ENCODE results near the gene PIGT.

PIGT gene

GRCh38 chr20:45402946-45403345 is 13.0 kb upstream of the PIGT start:
- peak; percentile 27 for DNase-seq

DNA sequence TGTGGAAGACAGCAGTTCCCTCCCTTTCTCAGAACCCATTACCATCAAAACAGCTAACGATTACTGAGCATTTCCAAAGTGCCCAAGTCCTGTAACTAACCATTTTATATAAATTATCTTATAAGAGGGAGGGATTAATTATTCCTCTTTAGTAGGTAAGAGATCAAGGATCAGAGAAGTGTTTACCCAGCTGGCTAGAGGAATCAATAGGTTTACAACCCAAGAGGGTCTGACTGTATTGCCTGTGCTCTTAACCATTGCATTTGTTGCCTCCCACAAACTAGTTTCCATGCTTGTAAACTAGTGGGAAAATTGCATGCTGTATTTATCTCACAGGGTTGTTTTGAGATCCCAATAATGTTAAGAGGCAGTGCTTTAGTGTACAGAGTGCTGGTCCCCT is 11.5 kb upstream of the PIGT start:
- DNase-seq, result no peak

- peak; percentile 9 for DNase-seq
Measured at GRCh38 chr20:45405571-45406259, 10.2 kb upstream of the PIGT start.

DNA sequence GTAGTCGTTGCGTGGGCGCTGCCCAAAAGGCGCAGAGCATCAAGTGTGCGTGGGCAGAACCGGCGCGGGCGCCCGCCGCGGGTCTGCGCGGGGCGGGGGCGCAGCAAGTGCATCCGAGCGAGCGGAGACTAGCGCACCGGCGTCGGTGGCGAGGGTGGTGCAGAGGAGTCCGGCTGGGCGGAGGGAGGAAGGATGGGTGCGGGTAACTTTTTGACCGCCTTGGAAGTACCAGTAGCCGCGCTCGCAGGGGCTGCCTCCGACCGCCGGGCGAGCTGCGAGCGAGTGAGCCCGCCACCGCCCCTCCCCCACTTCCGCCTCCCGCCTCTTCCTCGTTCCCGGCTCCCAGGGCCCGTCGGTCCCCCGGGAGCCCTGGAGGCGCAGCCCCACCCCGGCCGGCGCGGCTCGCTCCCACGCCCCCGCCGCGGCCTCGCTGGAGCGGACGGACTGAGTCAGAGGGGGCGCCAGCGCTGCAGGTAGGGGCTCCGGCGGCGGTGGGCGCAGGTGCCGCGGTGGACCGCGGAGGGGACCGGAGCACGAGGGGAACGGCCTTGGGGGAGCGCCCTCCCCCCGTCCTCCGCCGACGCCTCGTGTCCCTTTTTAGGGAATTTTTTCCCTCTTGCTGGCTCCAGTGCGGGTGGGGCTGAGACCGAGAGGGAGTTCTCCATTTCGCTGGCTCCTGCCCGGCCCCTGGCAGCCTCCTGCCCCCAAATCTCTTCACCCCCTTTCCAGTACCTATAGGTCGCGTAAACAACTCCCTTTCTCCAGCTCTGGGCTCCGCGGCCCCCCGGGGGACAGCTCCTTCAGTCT is 9.5 kb upstream of the PIGT start:
- DNase-seq, result no peak

GRCh38 chr20:45407067-45407745 is 8.7 kb upstream of the PIGT start:
- DNase-seq, result no peak

GRCh38 chr20:45407783-45408645 is 7.9 kb upstream of the PIGT start, which contains the start of gene DBNDD2:
Gene DBNDD2 (plus strand): TSS chr20:45408289. CDS start chr20:45408468, 179 bp downstream.
- no peak for DNase-seq

GRCh38 chr20:45408646-45409213 is 7.2 kb upstream of the PIGT start:
- no peak for DNase-seq

DNA sequence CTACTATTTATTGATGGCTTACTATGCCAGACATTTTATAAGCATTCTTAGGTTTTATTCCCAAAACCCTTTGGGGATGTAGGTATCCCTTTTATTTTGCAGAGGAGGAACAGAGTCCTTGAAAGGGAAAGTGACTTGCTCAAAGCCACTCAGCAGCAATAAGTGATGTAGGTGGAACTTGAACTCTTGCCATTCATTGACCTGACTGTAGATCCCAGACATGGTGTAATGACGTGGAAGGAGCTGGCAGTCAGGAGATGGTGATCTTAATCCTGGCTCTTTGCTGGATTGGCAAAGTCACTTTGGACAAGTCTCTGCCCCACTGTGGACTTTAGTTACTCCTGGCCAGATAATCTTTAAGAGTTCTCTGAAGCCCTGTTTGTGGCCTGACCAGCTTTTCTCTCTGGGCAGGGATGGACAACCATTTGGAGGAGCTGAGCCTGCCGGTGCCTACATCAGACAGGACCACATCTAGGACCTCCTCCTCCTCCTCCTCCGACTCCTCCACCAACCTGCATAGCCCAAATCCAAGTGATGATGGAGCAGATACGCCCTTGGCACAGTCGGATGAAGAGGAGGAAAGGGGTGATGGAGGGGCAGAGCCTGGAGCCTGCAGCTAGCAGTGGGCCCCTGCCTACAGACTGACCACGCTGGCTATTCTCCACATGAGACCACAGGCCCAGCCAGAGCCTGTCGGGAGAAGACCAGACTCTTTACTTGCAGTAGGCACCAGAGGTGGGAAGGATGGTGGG is 6.2 kb upstream of the PIGT start:
- no peak for DNase-seq

- DNase-seq, result no peak
Measured at GRCh38 chr20:45410887-45411286, 5.1 kb upstream of the PIGT start.

GRCh38 chr20:45412653-45413052 is 3.3 kb upstream of the PIGT start:
- DNase-seq, result no peak

DNA sequence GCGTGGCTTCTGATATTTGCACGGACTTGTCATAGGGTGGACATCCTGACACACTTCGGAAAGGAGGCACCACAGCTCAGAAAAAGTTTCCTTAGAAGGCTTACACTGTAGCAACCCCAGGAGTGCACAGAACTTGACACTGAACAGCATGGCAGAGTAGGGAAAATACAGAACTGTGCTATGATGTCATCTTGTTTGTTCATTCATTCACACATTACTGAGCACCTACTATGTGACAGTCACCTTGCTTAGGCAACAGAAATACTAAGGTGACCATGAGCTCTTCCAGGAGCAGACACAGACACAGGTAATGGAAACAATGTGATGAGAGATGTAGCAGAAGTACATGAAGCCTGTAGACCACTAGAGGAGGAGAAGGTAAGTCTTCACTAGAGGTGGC is 2.5 kb upstream of the PIGT start:
- DNase-seq, result no peak

GRCh38 chr20:45416917-45417316 is 976 bp downstream of the PIGT start:
- DNase-seq, result no peak

GRCh38 chr20:45419188-45420091 is 3.5 kb downstream of the PIGT start:
- DNase-seq, result peak; percentile 97

DNA sequence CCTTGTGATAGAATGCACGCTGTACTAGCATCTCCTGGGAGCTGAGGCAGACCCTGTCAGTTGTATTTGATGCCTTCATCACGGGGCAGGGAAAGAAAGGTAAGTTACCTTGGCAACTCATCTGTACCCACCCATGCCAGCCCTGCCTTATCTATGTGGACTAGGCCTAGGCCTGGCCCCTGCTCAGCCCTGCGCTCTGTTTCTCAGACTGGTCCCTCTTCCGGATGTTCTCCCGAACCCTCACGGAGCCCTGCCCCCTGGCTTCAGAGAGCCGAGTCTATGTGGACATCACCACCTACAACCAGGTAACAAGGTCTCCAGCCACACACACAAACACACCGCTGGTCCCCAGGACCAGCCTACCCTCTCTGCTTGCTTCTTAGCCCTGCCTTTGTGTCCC is 4.2 kb downstream of the PIGT start:
- DNase-seq, result no peak

- no peak for DNase-seq
Measured at GRCh38 chr20:45423700-45424099, 7.8 kb downstream of the PIGT start.

- DNase-seq, result no peak
Measured at GRCh38 chr20:45425561-45425960, 9.6 kb downstream of the PIGT start.

DNA sequence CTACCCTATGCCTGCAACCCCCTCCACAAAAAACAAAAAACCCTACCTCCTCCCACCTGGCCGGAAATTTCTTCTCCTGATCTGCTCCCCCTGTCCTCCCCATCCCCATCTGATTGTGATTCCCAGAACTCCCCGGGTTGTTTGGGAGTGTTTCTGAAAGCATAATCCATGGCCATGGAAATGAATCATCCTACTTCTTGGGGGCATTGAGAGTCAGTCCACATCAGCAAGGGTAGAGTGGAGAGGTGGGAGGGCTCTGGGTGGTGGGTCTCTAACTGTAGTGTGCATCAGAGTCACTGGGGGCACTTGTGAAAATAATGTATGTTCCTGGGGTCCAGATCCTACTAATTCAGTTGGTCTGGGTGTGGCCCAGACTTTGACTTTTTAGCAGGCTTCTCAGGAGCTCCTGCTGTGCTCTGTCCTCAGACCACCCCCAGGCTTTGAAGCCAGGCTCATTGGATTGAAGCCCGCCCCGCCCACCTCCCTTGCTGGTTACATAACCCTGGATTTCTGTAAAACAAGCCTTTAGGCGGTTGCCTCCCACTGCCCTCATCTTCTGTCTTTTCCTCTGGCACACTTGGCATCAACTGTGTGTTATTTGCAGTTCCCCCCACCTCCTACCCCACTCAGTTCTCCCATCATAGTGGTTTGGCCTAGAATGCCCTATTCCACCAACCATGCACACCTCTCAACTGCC is 10.5 kb downstream of the PIGT start:
- no peak for DNase-seq

GRCh38 chr20:45427236-45428149 is 11.6 kb downstream of the PIGT start:
- no peak for DNase-seq

- no peak for DNase-seq
Measured at GRCh38 chr20:45429618-45430017, 13.7 kb downstream of the PIGT start.

Data from HCEC 1CT (cell line).